ENCODE results near the gene LRP1-AS.

GRCh38 chr12:57151741-57152630, 4.6 kb upstream of the LRP1-AS start:
- TF ChIP-seq CTCF (IDR thresholded peaks at IDR 0.05) (no peak), POLR2AphosphoS5 (IDR thresholded peaks at IDR 0.05; ENCODE audit: insufficient read depth in 1 of 2, low read depth in 1 of 2) (peak in 1 of 2 donors; percentile 51)

Measured in vagina (tissue), 2 donors.